ENCODE measurements around the gene GABBR2.

Gene GABBR2

DNA sequence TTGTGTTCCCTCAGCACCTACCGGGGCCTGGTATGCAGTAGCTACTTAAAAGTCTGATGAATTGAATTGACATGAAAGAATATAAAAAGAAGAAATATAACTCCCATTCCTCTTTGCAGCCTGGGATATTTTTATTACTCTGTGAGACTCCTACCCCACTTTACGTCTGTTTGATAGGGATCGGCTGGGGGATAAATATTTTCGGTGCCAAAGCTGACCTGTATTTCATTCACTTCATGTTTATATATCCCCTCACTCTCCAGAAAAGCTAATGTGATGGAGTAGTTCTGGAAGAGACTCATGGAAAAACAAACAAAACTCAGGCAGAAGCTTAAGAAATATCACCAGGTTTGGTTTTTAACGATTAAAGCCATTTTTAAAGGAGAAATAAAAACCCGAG lies 345.1 kb downstream of the GABBR2 start:
- DNase-seq, result no peak

DNA sequence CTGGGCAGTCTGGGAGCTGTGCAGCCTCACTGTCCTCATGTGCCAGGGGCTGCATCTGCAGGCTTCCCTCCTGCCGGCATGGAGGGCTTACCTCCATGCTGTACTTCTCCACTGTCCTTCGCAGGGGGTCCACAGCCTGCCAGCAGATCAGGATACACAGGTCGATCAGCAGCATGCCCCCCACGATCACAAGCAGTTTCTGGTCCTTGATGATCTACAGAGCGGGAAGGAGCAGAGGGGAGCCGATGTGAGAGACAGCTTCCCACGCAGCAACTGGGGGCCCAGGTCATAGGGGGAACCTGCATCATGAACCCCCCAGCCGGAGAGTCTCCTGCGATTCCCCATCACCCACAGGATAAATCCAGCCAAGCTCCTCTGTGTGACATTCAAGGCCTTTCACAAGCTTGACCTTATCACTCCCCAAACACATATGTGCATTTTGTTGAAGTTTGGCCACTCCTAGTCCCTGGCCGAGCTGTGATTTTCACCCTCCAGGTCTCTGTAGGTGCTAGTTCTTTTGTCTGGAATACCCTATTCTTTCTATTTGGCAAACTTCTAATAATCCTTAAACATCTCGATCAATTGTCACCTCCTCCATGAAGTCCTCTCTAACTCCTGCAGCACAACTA lies 346.0 kb downstream of the GABBR2 start:
- DNase-seq, result no peak

DNA sequence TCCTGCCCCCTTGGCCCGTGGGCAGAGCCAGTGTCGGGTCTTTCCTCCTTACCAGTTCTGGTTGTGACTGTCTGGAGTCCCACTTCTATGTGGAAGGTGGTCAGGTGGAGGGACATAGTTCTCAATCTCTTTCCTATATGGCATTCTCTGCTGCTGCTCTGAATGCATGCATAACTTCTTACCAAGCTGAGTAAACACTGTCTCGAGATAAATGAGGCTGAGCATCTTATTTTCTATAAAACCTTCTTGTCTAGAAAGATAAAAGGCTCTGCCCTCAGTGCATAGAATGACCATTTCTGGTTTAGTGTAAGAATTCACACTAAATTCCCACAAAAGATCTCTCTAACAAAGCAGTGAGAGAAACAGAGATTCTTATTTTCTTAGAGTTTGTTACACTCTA lies 347.1 kb downstream of the GABBR2 start:
- DNase-seq, result no peak

DNA sequence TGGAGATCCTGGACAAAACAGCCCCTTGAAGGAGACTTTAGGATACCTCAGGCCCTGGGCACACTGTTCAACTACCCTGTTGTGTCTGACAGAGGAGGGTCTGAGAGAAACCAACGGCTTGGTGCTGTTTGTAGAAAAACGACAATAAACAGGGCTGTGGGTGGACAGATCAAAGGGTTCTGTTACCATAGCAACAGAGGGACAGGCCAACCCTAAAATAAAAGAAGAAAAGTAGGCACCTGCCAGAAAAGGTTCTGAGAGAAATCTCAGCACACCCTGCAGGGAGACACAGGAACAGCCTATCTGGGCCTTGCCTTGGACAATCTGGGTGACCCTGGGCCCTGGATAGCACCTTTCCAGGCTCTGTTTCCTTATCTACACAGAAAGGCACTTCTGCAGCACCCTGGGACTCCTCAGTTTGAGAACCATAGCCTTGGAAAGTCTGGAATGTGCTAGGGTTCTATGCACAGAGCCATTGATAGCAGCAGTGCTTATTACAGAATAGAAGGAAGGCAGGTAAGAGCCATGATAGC lies 348.5 kb downstream of the GABBR2 start:
- no peak for DNase-seq

DNA sequence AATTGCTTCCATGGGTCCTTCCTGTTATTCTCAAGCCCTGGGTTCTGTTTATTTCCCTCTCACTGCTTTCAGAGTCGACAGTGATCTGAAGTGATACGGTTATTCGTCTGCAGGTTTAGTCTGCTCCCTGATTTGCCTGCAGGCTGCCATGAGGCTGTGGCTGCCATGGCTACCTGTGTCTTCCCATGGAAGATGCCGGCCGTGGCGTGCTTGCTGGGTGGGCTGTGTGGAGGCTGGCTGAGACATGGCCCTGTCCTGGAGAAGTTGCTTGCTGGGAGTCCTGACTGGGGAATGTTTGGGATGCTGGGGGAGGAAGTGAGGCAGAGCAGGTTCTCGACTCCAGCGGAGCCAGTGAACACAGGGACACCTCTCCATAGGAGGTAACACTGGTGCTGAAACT lies 349.2 kb downstream of the GABBR2 start:
- DNase-seq, result no peak

DNA sequence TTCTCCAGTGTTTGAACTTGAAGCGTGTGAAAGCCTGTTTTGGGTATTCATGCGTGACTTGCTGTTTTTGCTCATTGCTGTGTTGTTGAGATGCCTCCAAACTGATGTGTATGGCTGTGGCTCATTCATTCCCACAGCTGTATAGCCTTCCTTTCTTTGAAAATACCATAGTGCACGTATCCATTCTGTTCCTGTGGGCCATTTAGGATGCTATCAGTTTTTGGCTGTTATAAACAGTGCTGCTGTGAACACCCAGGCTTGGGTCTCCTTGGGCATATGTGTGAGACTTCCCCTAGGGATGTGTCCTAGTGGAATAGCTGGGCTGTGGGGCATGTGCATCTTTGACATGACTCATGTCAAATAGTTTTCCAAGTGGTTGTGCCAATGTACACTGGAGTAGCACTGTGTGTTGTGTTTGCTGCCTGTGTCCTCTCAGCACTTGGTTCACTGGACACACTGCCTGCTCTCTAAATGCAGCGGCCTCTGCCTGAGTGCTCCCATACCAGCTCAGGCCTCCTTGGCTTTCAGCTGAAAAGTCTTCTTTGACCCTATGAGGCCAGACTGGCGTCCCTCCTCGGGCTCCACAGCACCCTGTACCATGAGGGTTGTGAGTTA lies 350.7 kb downstream of the GABBR2 start:
- no peak for DNase-seq

DNA sequence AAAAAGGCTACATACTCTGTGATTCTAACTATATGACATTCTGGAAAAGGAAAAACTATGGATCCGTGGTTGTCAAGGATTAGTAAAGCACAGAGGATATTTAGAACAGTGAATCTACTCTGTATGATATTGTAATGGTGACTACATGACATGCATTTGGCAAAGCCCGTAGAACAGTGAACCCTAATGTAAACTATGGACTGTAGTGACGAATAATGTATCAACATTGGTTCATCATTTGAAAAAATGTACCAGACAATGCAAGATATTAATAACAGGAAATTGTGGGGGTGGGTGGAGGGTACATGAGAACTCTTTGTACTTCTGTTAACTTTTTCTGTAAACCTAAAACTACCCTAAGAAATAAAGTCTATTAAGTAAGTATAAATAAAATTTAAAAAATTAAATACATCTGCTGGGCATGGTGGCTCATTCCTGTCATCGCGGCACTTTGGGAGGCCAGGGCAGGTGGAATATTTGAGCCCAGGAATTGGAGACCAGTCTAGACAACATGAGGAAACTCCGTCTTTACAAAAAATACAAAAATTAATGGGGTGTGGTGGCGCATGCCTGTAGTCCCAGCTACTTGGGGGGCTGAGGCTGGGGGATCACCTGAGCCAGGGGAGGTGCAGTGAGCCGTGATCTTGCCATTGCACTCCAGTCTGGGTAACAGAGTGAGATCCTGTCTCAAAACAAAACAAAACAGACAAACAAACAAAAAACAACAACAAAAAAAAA lies 351.6 kb downstream of the GABBR2 start:
- DNase-seq, result no peak

DNA sequence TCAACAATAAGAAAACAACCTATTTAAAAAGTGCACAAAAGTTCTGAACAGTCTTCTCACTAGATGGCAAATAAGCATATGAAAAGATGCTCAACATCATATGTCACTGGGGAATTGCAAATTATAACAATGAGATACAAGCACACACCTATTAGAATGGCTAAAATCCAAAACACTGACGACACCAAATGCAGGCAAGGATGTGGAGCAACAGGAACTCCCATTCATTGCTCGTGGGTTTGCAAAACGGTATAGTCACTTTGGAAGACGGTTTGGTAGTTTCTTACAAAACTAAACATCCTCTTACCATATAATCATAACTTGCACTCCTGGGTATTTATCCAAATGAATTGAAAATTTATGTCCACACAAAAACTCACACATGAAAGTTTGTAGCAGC lies 352.4 kb downstream of the GABBR2 start:
- DNase-seq, result no peak

DNA sequence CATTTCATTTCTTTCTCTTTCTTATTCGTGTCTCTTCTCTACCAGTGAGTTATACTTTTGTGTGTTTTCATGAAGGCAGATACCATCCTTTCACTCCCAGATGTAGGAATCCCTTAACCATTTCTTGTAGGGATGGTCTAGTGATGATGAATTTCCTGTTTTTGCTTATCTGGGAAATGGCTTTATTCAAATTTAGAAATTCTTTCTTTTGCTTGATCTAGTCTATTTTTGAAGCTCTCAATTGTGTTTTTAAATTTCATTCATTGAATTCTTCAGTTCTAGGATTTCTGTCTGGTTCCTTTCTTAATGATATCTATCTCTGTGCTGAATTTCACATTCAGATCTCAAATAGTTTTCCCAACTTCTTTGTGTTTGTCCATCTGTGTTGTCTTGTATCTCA lies 357.4 kb downstream of the GABBR2 start:
- no peak for DNase-seq

DNA sequence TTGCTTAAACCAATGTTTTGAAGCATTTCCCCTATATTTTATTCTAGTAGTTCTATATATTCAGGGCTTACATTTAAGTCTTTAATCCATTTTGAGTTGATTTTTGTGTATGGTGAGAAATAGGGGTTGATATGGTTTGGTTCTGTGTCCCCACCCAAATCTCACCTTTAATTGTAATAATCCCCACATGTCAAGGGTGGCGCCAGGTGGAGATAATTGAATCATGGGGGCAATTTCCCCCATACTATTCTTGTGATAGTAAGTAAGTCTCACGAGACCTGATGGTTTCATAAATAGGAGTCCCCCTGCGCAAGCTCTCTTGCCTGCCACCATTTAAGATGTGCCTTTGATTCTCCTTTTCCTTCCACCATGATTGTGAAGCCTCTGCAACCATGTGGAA lies 361.1 kb downstream of the GABBR2 start:
- DNase-seq, result no peak

DNA sequence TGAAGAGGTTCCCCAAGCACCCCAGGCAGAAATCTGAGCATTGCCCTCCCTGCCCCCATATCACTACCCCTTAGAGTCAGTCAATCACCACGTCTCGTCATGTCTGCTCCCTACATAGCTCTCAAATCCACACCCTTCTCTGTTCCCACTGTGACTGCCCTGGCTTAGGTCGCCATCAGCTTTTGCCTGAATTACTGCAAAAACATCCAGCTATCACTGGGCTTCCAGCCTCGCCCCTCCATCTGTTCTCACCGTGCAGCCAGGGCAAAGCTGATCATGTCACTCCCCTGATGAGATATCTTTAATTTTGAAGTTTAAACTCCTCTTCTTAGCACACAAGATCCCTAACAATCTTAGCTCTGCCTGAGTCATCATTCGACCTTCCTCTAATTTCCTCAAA lies 363.7 kb downstream of the GABBR2 start:
- no peak for DNase-seq

DNA sequence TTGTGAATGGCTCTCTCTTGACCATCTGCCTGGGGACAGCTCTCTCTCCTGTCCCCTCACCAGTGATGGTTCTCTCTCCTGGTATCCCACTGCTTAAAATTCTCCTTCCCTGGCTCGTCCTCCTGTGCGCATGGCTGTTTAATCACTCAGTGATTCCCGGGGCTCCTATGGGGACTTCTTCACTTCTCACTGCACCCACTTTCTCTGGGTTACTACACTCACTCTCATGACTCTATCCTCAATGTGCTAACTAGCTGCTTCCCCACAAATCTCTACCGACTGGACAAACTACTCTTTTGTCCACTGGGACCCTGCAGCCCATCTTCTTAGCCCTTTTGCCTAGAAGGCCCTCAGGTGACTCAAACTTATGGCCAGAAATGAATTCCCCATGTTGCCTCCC lies 364.2 kb downstream of the GABBR2 start:
- DNase-seq, result no peak

DNA sequence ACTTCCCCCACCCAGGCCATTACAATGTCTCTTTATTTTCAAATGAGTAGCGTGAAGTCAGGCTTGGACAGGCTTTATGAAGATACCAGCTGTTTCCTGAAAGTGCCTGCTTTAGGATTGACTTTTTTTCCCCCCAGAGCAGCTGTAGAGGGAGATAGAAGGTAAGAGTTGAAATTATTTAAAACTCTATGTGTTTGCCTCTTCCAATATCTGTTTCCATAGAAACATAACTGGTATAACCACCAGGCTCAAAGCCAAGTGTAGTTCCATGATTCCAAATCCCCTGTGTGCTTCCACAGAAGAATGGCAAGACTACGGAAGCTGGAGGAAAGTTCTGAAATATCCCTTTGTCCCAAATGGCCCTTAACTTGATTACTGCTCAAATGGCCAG lies 365.9 kb downstream of the GABBR2 start:
- DNase-seq, result no peak

DNA sequence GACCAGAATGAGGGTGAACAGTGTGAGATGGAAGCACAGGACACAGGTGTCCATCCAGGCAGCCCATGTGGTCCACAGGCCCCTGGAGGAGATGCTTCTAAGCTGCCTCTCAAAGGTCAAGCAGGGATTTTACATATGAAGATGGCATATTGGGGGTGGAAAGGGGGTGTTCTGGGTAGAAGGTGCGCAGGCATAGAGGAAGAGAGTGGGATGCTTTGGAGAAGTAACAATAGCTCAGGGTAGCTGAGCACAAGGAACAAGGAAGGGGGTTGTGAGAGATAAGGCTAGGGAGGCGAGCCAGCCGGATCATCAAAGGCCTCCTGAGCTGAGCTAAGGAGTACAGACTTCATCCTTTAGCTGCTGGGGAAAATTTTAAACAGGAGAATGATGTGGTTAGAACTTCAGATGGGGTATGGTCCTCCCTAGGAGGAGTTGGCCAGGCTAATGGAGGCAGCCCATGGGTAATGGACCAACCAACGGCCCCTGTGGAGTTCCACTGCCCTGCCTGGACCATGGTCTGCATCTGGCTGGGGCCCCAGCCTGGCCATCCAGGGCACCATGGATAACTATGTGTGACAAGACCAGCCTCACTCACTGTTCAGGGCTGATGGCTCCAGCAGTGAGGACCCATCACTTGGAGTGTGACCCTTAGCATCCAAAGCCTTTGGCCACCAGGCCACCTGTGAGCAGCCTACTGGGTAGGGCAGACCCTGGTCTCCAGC lies 366.5 kb downstream of the GABBR2 start:
- no peak for DNase-seq

DNA sequence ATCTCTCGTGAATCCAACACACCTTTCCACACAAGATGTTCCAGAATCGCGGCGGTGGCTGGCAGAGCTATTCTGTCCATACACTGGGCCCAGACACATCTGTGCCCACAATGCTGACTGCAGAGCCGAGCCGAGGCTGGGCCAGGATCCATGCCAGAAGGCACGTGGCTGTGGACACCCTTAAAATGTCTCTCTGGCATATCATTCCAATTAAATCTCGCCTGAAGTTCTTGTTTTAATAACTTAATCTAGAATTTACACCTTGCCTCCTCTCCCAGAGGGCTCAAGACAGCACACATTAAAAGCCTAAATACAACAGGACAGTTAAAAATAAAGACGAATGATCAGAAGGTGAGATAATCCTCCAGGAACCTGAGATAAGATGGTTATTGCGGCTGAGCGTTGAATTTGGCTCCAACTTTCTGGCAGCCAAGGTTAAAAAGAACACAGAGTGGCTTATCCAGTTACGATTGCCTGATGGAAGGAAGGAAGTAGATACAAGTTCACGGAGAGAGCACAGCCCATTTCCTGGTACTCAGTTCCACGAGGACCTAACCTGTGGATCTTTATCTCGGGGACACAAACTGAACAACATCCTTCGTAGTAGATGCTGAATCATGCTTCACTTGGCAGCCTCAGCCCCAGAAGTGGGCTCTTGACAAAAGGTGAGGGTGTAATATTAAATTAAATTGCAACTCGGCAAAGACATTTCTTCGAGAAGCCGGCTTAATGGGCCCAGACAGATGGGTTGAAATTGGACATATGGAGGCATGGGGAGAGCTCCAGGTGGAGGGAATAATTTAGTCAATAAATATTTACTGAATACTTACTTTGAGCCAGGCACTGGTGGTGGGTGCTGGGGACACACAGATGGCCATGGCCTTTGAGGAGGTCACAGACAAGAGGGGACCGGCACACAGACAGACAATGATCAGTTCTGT lies 367.3 kb downstream of the GABBR2 start:
- DNase-seq, result no peak

DNA sequence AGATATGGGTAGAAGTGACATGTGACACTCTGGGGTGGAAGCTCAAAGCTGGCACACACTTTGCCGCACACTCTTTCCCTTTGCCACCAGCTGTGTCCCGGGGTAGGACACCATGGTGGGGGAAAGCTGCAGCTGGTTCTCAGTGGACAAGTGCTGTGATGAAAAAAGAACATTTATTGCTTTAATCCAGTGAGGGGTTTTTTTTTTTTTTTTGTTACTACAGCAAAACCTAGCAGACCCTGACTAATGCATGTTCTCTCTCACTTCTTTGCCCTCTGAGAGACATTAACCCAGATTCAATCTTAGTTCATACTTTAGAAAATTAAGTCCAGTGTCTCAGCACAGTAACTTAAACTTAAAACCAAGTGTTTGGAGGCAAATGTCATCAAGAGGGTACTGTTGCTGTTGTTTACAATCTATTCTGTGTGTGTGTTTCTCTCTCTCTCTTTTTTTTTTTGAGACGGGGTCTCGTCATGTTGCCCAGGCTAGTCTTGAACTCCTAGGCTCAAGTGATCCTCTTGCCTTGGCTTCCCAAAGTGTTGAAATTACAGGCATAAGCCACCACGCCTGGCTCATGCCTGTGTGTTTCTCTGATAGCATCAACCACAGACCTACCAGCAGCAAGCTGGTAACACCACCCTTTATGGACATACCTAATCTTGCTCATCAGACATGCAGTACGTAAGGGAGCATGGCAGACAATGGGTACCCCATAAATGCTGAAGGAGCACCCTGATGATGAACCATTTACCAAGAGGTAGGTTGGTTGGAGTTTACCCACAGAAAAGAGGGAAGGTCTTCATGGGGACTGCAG lies 368.5 kb downstream of the GABBR2 start:
- DNase-seq, result no peak

DNA sequence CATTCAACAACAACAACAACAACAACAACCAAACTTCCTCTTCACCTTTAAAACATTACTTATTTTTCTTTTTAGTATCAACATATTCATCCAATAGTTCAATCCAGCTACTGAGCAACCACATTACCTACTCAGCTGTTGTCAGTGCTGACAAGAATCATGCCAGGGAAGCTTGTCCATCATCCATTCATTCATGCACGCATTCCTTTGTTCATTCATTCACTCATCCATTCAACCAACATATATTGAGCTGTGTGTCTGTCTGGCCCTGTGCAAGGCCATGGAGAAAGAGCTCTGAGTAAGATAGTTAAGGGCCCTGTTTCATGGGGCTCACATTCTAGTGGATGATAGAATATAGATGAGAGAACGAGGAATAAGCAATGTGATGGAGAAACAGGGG lies 373.1 kb downstream of the GABBR2 start:
- no peak for DNase-seq

DNA sequence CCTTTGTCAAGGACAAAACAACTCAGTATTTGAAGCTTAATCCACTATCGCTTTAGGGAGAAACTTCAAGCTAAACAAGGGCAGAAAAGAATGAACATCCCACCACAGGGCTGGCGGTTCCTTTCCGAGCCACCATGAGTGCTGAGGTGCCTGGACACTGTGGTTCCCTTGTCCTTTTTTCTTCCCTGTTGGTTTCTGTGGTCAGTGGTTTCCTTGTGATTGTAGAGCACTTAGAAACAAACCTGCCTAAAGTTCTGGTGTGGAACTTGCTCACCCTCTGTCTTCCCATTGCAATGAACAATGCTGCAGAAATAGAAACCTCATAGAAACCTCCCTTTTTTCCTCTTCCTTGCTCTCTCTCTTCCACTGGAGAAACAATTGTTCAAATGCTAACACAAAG lies 373.9 kb downstream of the GABBR2 start:
- no peak for DNase-seq

DNA sequence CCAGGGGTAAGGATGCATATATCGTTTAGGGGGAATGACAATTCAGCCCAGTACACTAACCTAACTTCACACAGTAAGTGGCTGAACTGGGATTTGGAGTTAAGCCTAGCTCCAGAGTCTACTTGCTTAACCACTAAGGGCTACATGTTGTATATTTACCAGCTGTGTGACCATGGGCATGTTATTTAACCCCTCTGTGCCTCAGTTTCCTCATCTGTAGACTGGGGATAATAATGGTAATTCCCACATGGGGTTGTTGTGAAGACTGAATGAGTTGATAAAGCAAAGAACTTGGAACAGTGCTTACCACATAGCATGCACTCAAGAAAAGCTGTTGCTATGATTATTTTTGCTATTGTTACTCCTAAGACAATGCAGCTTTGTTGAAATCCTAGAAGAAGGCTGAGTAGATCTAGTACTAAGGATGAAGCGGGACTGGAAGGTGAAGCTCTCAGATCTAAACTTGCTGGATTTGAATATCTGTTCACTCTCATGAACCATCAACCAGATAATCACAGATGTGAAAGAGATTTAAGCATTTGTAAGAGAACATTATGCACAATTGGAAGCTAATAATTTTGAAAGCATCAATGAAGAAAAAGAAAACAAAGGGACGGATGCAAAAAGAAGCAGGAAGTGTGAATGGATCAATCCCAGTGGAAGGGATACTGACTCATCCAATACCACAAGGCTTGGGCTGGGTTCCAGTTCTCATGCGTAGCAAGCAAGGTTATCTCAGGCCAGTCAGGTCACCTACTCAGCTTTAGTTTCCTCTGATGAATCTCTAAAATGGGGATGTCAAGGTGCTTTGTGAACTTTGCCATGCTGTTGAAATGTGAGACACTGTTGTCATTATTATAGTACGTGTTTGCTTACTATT lies 374.8 kb downstream of the GABBR2 start:
- no peak for DNase-seq

DNA sequence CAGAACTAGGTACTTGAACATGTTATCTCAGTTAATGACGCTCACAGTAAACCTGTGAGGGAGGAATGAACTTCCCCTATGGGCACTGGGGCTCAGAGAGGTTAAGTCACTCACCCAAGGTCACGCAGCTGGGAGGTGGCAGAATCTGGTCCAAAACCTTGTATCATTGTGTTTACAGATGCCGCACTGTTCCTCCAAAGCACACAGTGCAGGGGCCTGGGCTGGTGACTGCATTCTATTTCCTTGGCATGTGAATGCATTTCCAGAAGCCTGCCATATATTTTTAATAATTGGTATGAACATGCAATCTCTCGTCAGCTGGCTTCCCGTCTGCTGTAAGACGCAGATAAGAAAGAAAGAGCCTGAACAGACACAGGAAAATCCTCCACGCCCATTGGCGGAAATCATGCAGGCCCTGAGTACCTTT lies 376.3 kb downstream of the GABBR2 start:
- DNase-seq, result no peak
